PFSK-1 (cell line): ENCODE measurements around the gene VPS13D.

ENCODE experiments used
- FOXP2 ChIP-seq: optimal IDR thresholded peaks from 2 replicates; pipeline ENCODE3; 2011; ENCODE audit warnings: borderline replicate concordance, control low read depth, inconsistent platforms; ENCODE audit not compliant: insufficient read depth; ENCODE audit errors: extremely low read length, extremely low read depth
- POLR2AphosphoS5 ChIP-seq: IDR thresholded peaks from 2 replicates; pipeline ENCODE4 v1.6.1; 2012; ENCODE audit warnings: low read depth, mild to moderate bottlenecking, control low read depth, low read length, moderate library complexity
- SIN3A ChIP-seq: IDR thresholded peaks from 2 replicates; pipeline ENCODE4 v1.6.1; 2012; ENCODE audit warnings: mild to moderate bottlenecking, low read length, moderate library complexity, borderline replicate concordance; ENCODE audit not compliant: insufficient read depth
- TAF1 ChIP-seq: IDR thresholded peaks from 2 replicates; pipeline ENCODE4 v1.6.1; 2012; ENCODE audit warnings: low read length, control low read depth, borderline replicate concordance; ENCODE audit not compliant: insufficient read depth
- TF ChIP-seq, protein P1 (sequence below), 2 experiments: IDR thresholded peaks; 2 replicates each; pipeline versions ENCODE4 v1.6.1 to v1.8.0; 2011 to 2012; ENCODE audit warnings: low read depth in 2 of 2, low read length in 2 of 2, control low read depth in 1 of 2, inconsistent platforms in 1 of 2, mild to moderate bottlenecking in 1 of 2, moderate library complexity in 1 of 2; ENCODE audit not compliant: insufficient read depth in 1 of 2

Gene VPS13D

GRCh38 chr1:12356004-12356890 lies 126.4 kb downstream of the VPS13D start:
- TF ChIP-seq TAF1: no peak
- TF ChIP-seq FOXP2: no peak
- no peak for TF ChIP-seq POLR2AphosphoS5

DNA sequence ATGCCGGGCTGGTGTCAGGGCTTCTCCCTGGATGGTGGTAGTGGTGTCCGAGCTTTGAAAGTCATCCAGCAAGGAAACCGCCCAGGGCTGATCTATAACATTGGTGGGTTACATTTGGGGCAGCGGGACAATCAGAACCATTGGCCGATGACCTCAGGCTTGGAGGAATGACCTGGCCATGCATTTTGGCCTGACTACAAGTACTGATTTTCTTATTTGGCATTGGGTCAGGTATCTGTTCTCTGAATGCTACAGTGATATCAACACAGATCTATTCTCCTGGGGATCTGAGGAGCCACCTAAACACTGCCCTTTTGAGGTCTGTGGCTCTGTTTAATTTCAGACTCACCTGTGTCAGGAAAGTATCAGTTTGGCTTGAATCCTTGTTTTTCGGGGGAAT lies 128.7 kb downstream of the VPS13D start:
- TF ChIP-seq, protein P1, sequence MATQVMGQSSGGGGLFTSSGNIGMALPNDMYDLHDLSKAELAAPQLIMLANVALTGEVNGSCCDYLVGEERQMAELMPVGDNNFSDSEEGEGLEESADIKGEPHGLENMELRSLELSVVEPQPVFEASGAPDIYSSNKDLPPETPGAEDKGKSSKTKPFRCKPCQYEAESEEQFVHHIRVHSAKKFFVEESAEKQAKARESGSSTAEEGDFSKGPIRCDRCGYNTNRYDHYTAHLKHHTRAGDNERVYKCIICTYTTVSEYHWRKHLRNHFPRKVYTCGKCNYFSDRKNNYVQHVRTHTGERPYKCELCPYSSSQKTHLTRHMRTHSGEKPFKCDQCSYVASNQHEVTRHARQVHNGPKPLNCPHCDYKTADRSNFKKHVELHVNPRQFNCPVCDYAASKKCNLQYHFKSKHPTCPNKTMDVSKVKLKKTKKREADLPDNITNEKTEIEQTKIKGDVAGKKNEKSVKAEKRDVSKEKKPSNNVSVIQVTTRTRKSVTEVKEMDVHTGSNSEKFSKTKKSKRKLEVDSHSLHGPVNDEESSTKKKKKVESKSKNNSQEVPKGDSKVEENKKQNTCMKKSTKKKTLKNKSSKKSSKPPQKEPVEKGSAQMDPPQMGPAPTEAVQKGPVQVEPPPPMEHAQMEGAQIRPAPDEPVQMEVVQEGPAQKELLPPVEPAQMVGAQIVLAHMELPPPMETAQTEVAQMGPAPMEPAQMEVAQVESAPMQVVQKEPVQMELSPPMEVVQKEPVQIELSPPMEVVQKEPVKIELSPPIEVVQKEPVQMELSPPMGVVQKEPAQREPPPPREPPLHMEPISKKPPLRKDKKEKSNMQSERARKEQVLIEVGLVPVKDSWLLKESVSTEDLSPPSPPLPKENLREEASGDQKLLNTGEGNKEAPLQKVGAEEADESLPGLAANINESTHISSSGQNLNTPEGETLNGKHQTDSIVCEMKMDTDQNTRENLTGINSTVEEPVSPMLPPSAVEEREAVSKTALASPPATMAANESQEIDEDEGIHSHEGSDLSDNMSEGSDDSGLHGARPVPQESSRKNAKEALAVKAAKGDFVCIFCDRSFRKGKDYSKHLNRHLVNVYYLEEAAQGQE (IDR thresholded peaks at IDR 0.05; ENCODE audit: insufficient read depth in 1 of 2, low read depth in 2 of 2, low read length in 2 of 2): no peak
- no peak for TF ChIP-seq TAF1
- TF ChIP-seq POLR2AphosphoS5: no peak
- no peak for TF ChIP-seq SIN3A
- no peak for TF ChIP-seq FOXP2

DNA sequence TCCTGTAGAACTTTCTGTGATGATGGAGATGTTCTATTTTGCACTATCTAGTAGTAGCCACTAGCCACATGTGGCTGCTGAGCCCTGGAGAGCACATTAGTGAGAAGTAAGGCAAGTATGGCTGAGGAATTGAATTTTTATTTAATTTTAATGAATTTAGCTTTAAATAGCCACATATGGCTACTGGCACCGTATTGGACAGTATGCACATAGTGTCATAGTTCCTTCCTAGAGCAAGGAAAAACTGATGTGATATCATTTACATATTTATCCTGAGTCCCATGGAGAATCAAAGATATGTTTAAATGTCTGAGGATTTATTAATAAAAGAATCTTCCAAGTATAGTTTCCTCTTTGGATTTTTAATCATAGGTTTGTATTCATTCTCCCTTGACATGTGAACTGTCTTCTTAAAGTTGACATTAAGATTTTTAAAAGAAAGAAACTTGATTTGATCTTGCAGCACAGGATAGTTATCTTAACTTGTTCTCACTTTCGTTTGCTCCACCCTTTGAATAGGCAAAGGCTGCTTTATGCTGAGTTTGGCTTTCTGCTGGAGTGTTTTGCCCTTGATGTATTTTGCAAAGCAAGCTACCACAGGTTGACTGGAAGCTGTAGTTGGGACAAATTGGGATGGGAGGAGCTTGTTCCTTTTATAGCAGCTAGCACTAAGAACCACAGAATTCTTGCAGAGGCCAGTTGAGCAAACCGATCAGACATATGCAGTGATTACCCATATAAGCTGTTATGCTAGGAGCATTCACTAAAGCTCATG lies 129.7 kb downstream of the VPS13D start:
- TF ChIP-seq, protein P1 (IDR thresholded peaks at IDR 0.05; ENCODE audit: insufficient read depth in 1 of 2, low read depth in 2 of 2, low read length in 2 of 2): no peak
- TF ChIP-seq TAF1 (no peak), SIN3A (no peak), POLR2AphosphoS5 (no peak), FOXP2 (no peak)

DNA sequence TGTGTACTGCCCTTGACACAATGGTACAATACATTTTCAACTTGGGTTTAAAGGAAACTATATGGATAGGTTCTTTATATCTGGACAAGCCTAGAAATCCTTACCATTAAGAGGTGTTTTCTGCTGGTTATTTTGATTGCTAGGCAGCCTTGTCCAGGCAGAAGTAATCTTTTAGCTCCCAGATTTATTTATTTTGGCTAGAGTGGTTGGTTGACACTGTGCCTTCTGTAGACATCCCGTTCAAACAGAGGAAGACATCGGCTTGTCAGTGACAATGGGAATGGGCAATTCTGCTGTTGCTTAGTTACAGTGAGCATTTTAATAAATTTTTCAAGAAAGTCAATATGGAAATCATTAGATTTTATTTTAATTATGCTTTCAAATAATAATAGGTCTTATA lies 138.8 kb downstream of the VPS13D start:
- TF ChIP-seq, protein P1 (IDR thresholded peaks at IDR 0.05; ENCODE audit: insufficient read depth in 1 of 2, low read depth in 2 of 2, low read length in 2 of 2): no peak
- no peak for TF ChIP-seq TAF1
- TF ChIP-seq FOXP2: no peak
- TF ChIP-seq SIN3A: no peak
- no peak for TF ChIP-seq POLR2AphosphoS5

GRCh38 chr1:12369258-12369657 lies 139.4 kb downstream of the VPS13D start:
- no peak for TF ChIP-seq SIN3A
- no peak for TF ChIP-seq POLR2AphosphoS5
- TF ChIP-seq, protein P1 (IDR thresholded peaks at IDR 0.05; ENCODE audit: insufficient read depth in 1 of 2, low read depth in 2 of 2, low read length in 2 of 2): no peak
- no peak for TF ChIP-seq FOXP2
- TF ChIP-seq TAF1: no peak
